ENCODE results near the gene UPF1.
"Not testable (repeated sequence)": the region's sequence is repeated elsewhere in the genome, so short reads cannot be mapped to it uniquely, and the experiment has no call there.

Gene UPF1

DNA sequence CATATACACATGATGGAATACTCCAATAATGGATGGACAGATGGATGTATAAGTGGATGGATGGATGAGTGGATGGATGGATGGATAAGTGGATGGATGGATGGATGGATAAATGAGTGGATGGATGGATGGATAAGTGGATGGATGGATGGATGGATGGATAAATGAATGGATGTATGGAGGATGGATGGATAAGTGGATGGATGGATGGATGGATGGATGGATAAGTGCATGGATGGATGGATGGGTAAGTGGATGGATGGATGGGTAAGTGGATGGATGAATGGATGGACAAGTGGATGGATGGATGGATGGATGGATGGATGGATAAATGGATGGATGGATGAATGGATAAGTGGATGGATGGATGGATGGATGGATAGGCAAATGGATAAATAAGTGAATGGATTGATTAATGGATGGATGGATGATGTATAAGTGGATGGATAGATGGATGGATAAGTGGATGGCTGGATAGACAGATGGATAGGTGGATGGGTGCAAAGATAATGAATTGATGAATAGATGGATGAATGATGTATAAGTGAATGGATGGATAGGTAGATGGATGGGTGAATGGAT, 32.3 kb upstream of the UPF1 start:
- no peak for DNase-seq

DNA sequence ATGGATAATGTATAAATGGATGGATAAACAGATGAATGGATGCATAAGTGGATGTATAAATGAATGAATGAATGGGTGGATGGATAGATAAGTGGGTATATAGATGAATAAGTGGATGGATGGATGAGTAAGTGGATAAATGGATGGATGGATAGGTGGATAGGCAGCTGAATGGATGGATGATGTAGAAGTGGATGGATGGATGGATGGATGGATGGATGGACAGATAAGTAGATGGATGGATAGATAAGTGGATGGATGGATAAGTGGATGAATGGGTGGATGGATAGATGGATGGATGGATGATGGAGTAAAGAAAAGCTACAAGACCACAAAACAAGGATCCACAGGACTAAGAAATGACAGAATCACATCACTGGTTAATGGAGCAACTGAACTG, 31.7 kb upstream of the UPF1 start:
- no peak for DNase-seq

DNA sequence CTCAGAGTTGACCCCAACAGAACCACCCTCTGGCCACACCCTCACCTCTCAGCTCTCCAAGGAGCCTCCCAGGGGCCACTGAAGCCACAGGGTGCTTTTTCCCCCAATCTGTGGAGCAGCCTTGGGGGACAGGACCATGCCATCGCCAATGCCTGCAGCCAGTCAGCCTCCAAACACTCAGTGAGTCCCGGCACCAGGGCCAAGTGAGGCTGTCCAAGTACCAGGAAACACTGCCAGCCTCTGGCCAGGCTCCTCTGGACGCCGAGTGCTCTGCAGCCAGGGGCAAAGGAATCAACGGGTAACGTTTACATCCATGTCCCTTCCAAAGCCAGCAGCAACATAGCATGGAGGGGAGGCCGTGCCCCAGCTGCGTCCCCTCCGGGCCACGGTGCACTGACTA, 31.1 kb upstream of the UPF1 start:
- no peak for DNase-seq

DNA sequence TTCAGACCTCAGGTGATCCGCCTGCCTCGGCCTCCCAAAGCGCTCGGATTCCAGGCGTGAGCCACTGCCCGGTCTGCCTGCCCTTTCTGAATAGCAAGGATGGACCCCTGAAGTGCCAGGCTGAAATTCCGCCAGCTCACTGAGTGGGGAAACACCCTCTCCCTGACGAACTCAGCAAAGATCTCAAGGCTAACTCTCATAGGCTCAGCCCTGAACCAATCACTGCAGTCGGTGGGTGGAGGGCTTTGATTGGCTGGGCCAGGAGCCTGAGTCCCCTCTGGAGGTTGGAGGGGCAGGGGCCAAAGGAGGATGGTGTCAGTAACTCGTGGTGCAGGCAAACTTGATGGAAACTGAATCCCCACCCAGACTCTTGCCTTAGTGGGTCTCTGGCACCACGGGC, 29.4 kb upstream of the UPF1 start:
- no peak for DNase-seq

DNA sequence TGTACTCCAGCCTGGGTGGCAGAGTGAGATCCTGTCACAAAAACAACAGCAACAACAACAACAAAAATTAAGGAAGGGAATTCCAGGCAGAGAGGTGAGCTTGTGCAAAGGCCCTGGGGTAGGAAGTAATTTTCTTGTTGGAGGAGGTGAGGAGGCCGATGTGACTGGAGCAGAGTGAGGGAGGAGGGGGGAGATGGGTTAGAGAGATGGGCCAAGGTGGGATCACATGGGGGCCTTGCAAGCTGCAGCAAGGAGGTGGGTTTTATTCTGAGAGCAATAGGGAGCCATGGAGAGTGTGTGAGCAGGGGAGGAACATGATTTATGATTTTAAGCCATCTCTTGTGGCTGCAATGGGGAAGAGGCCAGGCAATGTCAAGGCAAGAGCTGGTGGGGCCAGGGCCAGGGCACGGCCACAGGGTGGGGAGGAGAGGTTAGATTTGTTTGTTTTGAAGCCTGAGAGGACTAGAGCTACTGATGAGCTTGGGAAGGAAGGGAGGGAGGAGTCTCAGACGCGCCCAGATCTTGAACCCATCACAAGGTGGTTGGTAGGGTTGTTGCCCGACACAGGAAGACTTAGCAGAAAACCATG, 28.1 kb upstream of the UPF1 start:
- no peak for DNase-seq

DNA sequence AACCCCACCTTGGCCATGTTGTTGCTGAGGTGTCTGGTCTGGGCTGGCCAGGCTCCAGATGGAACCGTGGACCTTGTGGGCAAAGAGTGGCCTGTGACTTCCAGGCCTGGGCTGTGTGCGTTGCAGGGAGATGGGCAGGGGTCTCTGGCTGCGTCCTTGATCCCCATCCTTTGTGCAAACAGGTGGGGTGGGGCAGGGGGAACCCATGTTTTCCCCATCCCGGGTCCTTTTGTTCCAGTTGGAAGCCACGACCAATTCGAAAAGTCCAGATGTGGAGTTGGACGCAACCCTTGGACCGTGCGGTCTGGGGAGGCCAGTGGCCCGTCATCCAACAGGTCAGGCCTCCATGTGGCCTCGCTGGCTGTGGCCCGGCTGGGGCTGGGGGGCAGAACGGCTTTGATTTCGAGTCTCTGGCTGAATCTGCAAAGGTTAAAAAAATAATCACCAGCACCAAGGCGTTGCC, 27.6 kb upstream of the UPF1 start:
- no peak for DNase-seq

DNA sequence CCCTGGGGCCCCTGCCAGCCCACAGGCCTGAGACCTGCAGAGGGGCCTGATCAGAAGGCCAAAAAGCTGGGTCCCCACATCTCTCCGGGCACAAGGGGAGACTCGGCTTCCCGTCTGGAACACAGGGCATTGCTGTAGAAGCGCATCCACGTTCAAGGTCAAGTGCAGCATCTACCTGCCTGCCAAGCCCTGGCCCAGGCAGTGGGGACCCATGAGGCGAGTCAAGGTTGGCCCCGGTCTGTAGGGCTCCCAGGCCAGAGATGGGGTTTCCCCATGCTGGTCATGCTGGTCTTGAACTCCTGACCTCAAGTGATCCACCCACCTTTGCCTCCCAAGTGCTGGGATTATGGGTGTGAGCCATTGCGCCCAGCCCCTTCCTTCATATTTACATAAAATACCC, 27.1 kb upstream of the UPF1 start:
- DNase-seq: no peak

DNA sequence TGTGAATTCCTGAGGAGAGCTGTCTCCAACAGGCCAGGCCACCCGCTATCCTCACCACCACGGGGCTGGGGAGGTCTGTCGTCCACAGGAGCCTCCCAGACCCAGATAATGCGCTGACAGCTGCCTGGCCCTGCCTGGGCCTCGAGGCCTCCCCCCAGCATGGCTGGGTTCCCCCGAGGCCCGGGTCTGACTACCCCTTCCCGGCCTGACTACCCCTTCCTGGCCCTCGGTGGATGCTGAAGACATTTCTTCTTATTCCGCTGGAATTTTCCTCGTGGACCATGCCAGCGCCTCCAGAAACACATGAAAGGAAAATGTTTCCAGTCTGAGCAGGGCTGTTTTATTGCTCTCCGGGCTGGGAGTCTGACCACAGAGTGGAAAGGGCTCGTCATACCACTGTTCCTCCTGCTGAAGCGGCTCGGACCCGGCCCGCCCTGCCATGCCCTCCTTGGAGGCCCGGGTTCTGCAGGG, 23.9 kb upstream of the UPF1 start:
- DNase-seq: no peak

DNA sequence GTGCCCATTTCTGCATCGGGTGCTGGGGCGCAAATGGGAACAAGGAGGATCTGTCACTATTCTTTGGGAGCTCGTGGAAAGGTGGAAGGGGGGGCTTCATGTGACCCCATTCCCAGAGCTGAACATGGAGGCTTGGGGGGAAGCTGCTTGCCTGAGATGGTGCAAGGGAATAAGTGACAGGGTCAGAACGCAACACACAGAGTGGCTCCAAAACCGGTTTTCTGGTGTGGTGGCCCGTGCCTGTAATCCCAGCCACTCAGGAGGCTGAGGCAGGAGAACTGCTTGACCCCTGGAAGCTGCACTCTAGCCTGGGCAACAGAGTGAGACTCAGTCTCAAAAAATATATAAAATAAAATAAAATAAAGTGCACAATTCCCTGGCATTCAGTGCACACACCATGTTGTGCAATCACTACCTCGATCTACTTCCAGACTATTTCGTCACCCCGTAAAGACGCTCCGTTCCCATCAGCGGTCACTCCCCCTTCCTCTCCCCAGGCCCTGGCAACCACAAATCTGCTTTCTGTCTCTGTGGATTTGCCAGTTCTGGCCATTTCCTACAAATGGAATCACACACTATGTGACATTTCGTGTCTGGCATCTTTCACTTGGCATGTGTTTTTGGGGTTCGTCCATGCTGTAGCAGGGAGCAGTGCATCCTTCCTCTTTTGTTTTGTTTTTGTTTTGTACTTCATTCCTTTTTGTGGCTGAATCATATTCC, 22.4 kb upstream of the UPF1 start:
- no peak for DNase-seq

DNA sequence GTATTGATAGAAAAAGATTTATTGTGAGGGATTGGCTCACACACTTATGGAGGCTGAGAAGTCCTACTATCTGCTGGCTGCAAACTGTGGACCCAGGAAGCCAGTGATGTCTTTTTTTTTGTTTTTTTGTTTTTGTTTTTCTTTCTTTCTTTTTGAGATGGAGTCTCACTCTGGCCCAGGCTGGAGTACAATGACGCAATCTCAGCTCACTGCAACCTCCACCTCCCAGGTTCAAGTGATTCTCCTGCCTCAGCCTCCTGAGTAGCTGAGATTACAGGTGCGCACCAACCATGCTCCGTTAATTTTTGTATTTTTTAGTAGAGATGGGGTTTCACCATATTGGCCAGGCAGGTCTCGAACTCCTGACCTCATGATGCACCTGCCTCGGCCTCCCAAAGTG, 20.1 kb upstream of the UPF1 start:
- not testable (repeated sequence) for DNase-seq

DNA sequence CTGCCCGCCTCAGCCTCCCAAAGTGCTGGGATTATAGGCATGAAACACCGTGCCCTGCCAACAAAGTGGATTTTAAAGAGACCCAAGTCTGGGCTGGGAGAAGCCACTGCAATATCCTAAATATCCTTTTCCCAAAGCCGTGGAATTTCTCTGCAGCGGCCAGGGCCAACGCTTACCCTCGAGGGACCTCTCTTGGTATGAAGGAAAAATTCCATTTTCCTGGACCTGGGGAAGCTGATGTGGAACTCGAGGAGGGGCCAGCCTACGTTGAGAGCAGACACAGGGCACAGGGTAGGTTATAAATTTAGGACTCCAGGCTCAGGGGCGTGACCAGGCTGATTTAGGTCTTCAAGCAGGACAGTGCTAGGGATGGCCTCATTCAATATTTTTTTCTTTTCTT, 17.7 kb upstream of the UPF1 start:
- DNase-seq: no peak

DNA sequence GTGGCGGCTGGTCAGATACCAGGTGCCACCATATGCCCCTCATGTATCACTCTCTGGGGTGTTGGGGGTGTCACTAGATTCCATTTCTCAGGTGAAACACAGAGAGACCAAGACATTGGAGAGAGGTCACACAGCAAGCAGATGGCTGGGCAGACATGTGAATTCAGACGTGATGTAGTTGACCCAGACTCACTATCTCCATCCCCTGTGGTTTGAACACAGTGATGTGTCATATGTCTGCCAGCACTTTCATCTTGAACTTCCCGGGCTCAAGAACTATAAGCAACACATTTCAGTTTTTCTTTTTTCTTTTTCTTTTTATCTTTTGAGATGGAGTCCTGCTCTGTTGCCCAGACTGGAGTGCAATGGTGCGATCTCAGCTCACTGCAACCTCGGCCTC, 16.1 kb upstream of the UPF1 start:
- DNase-seq: no peak

DNA sequence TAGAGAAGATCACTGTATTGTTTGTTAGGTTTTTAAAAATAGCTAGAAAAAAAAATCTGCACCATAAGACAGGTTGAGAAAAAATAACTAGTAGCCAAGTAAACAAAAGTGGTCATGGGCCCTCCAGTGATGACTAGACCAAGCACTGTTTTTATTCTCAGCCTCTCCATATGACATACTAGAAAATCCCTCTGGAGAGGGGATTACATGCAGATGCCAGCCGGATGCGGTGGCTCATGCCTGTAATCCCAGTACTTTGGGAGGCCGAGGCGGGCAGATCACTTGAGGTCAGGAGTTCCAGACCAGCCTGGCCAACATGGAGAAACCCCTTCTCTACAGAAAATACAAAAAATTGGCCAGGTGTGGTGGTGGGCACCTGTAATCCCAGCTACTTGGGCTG, 15.1 kb upstream of the UPF1 start:
- DNase-seq: not testable (repeated sequence)

DNA sequence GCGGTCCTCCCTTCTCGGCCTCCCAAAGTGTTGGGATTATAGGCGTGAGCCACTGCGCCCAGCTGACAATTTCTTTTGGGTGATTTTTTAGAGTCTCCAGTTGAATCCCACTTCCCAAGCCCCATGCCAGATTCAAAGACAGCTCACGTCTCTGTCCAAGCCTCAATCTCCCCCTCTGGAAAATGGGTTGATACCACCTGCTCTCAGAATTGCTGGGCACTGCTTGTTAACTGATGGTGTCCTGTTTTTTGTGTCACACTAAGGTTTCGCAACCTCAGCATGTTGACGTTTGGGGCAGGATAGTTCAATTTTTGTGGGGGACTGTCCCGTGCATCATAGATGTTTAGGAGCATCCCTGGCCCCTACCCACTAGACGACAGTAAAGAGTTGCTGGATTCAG, 14.2 kb upstream of the UPF1 start:
- DNase-seq: no peak

DNA sequence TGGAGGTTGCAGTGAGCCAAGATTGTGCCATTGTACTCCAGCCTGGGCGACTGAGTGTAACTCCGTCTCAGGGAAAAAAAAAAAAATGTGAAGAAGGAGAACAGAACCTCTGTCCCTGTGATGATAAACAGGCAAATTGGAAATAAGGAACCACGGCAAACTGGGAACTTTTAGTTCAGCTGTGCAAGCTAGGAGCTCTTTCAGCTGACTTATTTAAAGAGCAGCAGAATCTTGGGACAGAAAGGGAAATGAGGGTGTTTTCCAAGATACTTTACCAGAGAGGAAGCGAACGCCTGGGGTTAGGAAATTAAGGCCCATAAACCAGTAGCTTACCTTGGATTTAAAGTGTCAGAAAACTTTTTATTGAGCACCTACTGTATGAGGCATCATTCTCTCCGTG, 3.0 kb upstream of the UPF1 start:
- DNase-seq: no peak

DNA sequence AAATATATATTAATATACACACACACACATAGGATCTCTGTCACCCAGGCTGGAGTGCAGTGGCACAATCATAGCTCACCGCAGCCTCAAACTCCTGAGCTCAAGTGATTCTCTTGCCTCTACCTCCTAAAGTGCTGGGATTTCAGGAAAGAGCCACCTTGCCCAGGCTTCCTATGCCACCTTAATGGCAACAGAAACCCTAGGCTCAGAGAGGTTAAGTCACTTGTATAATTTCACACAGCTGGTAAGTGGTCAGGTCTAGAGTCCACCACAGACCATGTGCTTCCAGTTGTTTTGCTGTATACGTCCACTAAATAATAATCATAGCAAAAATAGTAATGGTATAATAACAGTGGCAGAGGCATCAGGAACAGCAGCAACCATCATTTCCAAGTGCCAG, 1.3 kb upstream of the UPF1 start:
- no peak for DNase-seq

DNA sequence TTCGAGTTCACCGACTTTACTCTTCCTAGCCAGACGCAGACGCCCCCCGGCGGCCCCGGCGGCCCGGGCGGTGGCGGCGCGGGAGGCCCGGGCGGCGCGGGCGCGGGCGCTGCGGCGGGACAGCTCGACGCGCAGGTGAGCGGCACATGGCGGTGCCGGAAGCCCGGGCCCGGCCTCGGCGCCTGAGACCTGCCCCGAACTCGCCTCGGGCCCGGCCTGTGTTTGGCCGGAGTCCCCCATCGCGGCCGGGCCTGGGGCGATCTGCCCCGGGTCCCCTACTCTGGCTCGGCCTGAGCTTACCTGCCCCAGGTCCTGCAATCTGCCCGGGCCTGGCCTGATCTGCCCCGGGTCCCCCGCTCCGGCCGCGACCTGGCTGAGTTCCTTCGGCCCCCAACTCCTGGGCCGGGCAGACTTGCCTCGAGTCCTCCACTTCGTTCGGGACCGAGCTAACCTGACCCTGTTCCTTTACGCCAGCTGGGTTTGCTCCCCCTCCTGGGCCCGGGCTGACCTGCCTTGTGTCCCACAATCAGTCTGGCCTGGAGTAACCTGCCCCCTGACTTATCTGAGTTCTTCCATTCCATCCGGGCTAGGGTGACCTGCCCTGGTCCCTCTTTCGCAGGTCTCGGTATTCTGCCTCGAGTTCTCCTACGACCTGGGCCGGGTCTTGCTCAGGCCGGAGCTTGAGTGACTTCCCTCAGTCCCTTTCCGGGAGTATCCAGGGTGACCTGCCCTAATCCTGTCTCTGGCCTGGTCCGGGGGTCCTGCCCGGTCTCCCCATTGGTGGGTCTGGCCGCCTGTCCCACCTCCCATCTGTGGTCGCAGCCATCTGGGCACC, 764 bp downstream of the UPF1 start:
- DNase-seq: no peak

DNA sequence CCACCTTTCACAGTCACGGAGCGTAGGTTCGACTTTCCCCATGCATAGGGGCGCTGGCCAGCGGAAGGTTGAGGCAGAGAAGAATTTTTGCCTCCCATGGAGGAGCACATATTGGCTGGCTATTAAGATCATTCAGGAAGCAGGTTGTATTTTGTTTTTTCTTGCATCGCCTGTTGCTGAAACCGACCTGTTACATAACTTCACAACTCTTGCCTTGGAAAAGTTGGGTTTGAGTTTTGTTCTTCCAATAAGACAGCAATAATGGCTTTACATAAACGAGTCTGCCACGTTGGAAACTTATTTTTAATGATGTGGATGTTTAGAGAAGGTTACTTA, 1.4 kb downstream of the UPF1 start:
- no peak for DNase-seq

DNA sequence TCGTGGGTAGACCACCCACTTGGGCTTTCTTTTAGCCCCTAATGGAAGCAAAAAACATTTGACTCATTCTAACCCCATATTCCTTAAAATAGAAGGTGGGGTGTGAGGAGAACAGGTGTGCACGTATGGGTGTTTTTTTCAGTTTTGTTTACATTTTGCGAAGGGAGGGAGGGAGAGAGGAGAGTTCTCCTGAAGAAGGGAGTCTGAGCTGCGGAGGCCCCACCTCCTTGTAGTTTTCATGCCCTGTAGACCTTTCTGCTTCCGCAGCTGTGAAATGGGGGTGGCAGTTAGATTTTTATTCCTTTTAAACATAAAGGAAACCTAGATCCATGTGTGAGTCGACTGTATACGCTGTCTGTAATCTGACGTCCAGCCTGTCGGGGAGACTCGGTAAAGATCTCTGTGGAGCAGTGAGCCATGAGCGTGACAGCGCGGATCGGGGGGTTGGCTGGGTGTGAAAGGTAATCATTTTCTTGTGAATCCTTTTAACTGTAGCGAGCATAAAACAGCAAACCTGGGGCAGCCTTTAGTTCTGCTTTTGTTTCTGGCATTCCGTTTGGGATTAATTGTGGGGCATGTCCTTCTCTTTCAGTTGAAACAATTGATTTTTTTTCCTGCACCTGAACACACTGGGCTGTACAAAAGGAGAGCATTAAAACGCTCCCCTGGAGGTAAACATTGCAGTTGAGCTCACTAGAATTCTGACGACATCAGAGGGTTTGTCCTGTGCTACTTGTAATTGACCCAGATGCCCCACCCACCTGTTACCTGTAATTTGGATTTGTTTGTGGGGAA, 2.3 kb downstream of the UPF1 start:
- no peak for DNase-seq

DNA sequence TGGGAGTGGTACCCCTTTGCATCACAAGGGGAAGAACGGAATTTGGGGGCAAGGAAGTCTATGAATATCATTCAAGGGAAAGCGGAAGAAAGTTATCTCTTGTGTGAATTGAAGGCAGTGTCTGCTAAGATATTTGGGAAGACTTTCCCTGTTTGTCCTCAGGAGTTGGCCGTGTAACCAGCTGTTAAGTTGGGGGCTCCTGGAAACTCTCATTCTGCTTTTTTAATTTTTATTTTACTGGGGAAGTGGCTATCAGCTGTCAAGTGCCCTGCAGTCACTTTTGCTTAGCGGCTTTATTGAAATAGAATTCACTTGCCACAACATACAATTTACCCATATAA, 2.9 kb downstream of the UPF1 start:
- no peak for DNase-seq

DNA sequence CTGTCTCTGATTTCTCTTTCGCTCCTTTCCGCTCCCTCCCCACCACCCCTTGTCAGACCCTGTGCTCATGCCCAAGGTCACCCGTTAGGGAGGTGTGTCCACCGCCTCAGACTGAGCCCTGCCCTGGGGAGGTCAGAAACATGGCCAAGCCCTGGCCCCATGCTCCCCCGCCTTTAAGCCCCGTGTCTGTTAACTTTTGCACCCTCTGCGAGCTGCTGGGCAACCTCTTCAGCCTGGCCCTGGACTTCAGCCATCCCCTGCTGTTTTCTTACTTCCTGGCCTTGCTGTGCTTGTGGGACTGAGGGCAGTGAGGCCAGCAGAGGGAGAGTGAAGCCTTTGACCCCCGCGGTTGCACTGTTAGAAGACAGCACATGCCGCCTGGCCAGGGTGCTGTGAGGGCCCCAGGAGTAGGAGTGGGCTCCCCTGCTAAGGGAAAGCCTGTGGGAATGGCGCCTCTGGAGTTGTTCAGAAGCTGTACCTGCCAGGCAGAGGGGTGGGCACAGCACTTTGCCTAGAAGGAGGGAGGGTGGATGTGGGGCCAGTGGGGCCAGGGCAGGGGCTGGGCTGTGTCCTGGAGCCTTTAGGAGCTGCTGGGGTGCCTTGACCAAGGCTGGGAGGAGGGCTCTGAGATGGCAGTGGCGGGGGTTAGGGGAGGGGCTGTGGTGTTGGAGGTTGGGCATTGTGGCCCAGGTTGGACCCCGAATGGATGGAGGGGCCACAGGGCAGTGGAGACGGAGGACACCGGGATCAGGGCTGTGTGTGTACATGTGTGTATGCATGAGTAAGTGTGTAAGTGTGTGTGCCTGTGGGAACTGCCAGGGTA, 7.9 kb downstream of the UPF1 start:
- DNase-seq: no peak
